Skeletal muscle cell (primary cell): ENCODE results near the gene EXOC4.

Experiments
- DNase-seq: peaks from one replicate; pipeline ENCODE4 v3.0.0-alpha.2; 2010; ENCODE audit warnings: low read depth
- H3K4me3 ChIP-seq: 2 replicates; pipeline ENCODE4 v1.5.1; 2011; ENCODE audit warnings: low read depth, mild to moderate bottlenecking, control low read depth, low read length, moderate library complexity

Gene EXOC4

GRCh38 chr7:134034652-134035051, 781.8 kb downstream of the EXOC4 start:
- DNase-seq: no peak
- no peak overlapping the region for H3K4me3 ChIP-seq

DNA sequence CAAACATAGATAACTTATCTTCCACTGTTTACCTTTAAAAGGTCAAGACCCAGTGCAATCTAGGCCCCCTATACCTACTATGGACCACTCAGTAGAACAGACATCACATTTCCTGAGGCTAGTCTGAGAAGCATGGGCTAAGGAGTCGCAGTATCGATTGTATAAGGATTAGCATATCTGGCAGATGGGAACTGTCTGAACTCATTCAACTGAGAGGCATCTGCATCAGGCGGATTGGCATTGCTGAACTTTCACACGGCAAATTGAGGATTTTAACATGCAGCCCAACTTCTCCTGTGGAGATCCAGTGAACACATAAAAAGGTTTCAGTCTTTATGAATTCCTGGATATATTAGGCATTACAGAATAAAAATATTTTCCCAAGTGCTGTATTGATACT, 785.1 kb downstream of the EXOC4 start:
- no peak overlapping the region for H3K4me3 ChIP-seq
- no peak for DNase-seq

GRCh38 chr7:134040988-134041387, 788.1 kb downstream of the EXOC4 start:
- H3K4me3 ChIP-seq: no peak overlapping the region
- no peak for DNase-seq

GRCh38 chr7:134041477-134041876, 788.6 kb downstream of the EXOC4 start:
- DNase-seq: no peak
- no peak overlapping the region for H3K4me3 ChIP-seq

- no peak overlapping the region for H3K4me3 ChIP-seq
Measured at GRCh38 chr7:134042307-134042706, 789.4 kb downstream of the EXOC4 start.

GRCh38 chr7:134044682-134045081, 791.8 kb downstream of the EXOC4 start:
- no peak for DNase-seq
- H3K4me3 ChIP-seq: no peak overlapping the region

More at GRCh38 chr7:134042307-134042706, 789.4 kb downstream of the EXOC4 start:
- DNase-seq: no peak

DNA sequence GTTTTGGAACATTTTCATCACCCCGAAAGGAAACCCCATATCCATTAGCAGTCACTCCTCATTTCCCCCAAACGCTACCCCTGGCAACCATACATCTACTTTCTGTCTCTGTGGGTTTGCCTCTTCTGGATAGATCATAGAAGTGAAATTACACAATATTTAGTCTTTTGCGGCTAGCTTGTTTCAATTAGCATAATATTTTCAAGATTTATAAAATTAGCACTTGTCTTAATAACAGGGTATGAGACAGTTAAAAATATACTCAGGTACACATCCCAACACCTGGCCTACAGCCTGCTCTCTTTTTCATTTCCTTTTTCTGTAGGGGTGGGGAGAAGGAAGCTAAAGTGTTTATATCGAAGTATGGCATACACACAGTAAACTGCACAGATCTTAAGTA, 792.8 kb downstream of the EXOC4 start:
- no peak overlapping the region for H3K4me3 ChIP-seq
- no peak for DNase-seq

GRCh38 chr7:134046594-134047128, 793.8 kb downstream of the EXOC4 start:
- DNase-seq: no peak
- no peak overlapping the region for H3K4me3 ChIP-seq

DNA sequence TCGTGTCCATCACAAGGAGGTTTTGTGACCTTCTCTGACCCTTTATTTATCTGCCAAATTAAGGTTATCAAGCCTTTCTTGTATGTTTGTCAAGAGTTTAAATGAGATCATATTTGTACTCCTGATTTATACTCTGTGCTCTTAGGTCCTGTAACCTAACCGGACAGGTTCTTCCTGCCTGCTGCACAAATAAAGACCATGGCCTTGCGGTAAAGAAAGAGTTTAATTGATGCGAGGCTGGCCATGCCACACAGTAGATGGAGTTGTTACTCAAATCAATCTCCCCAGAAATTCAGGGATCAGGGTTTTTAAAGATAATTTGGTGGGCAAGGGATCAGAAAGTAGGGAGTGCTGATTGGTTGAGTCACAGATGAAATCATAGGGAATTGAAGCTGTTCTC, 794.8 kb downstream of the EXOC4 start:
- H3K4me3 ChIP-seq: no peak overlapping the region
- DNase-seq: no peak

GRCh38 chr7:134048166-134048565, 795.3 kb downstream of the EXOC4 start:
- H3K4me3 ChIP-seq: no peak overlapping the region
- no peak for DNase-seq

DNA sequence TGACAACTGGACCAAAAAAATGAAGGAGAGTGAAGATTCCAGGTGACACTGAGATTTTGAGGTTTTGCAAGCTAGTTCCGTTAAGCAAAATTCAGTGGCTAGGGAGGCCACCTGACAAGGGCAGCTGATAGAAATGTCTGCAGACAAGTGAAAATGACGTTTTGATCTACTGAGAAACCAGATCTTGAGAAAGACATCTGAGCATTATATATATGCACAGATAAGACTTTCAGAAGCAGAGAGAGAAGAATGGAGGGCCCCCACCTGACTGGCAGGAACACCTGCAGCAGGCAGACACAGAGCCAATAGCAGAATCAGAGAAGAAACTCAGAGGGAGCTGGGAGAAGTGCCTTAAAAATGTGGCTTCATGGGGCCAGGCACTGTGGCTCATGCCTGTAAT, 798.1 kb downstream of the EXOC4 start:
- H3K4me3 ChIP-seq: no peak overlapping the region
- DNase-seq: no peak

GRCh38 chr7:134056816-134057215, 803.9 kb downstream of the EXOC4 start:
- H3K4me3 ChIP-seq: no peak overlapping the region
- DNase-seq: no peak

DNA sequence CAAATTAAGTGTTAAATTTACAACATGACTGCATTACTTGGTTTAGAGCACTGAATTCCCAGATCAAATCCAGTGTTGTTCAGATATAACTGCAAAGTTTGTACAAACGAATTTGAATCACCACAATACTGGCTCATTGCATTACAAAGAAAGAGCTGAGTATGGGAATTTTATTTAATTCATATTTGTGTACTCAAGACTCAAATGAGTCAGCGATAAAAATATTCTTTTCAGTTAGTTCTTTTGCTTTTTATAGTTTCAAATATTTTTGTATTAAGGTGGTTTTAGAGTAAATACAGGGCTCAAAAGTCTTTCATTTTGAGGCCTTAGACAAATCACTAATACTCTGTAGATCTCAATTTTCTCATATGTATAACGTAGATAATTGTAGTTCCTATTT, 805.6 kb downstream of the EXOC4 start:
- H3K4me3 ChIP-seq: no peak overlapping the region
- DNase-seq: no peak

DNA sequence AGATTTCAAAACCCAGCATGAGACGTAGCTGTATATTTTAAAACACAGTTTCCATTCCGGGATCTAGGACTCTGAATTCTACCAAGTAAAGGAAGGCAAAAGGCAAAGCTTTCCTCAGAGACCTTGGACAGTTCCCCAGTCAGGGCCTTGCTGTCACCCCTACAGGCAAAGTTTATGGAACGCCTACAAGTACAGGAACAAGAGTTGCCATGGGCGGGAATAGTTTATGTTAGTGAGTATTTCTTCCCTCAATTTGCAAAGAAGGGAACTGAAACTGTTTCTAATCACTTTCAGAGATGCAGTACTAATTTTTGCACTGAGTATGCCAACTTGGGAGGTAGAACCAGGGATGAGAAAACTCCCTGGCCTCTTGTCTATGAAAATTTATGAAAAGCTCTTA, 806.1 kb downstream of the EXOC4 start:
- no peak overlapping the region for H3K4me3 ChIP-seq
- no peak for DNase-seq

DNA sequence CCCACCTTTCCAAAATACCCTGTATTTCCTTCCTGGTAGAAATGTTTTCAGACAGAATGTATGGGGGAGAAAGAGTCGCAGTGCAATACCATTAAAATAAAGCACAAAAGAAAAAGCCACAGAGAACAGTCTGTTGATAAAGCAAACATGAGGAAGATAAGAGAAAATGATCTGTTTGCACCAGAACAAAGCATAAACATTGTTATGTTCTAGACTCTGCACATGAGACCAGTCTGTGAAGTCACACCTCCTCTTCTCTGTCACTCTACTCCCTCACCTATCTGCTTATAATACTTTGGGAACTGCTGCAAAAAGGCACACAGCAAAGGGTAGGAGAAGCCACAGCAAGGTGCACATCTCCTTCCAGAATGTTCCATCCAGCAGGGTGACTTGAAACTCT, 807.0 kb downstream of the EXOC4 start:
- DNase-seq: no peak
- no peak overlapping the region for H3K4me3 ChIP-seq

GRCh38 chr7:134060874-134061273, 808.0 kb downstream of the EXOC4 start:
- DNase-seq: no peak
- no peak overlapping the region for H3K4me3 ChIP-seq

GRCh38 chr7:134062460-134062859, 809.6 kb downstream of the EXOC4 start:
- DNase-seq: no peak
- no peak overlapping the region for H3K4me3 ChIP-seq

DNA sequence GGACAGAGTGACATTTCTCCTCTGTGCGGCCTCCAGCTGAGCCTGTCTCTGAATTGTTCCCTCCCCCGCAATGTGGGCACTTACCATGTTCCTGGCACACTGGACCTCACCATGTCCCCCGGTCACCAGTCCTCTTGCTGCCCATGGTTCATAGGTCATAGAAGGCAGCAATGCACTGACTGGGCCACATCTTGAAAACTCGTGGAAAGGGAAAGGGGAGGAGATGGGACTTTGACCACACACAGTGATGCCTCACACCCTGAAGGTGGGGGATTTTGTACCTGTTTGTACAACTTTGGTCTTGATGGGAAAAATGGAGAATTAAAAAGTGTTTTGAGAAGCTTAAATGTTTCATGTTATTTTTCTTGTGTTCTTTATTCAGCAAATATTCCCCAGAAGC, 812.5 kb downstream of the EXOC4 start:
- H3K4me3 ChIP-seq: no peak overlapping the region
- no peak for DNase-seq

DNA sequence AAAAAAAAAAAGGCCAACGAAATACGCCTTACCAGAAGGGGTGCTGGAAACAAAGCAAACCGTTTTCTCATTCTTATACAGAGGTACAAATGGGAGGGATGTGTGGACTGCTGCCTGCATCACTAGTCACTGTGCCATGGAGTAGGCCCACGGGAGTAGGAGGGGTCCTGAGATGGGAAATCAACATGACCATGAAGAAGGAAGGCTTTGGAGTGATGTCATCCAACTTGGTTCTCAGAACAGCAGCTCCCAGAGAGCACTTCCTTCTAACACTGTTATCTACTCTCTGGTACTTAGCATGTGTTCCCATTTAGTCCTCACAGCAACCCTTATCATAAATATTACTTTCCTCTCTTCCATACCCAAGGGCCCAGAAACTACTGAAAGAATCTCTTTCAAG, 814.3 kb downstream of the EXOC4 start:
- DNase-seq: no peak
- H3K4me3 ChIP-seq: no peak overlapping the region

GRCh38 chr7:134068670-134069069, 815.8 kb downstream of the EXOC4 start:
- H3K4me3 ChIP-seq: no peak overlapping the region
- no peak for DNase-seq

DNA sequence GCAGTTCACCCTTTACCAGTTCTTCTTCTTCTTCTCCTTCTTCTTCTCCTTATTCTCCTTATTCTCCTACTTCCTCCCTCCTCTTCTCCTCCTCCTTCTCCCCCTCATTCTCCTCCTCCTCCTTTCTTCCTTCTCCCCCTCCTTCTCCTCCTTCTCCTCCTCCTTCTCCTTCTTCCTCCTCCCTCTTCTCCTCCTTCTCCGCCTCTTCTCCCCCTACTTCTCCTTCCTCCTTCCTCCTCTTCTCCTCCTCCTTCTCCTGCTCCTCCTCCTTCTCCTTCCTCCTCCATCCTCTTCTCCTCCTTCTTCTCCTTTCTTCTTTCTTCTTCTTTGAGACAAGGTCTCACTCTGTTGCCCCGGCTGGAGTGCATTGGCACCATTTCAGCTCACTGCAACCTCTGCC, 816.3 kb downstream of the EXOC4 start:
- DNase-seq: no peak
- no peak overlapping the region for H3K4me3 ChIP-seq

GRCh38 chr7:134070673-134071072, 817.8 kb downstream of the EXOC4 start:
- no peak for DNase-seq
- no peak overlapping the region for H3K4me3 ChIP-seq
